K562 (cell line): ENCODE data around the gene SMIM15. TPM values are rescaled to one million over a fixed set of nuclear protein-coding genes. Genes with fewer than 3 reads are reported as not detected.

Source experiments
- ATAC-seq: fragments of 200-7000 bp; cut with Tn5 transposase; 3 replicates; pipeline ENCODE4 v1.9.1; 2020; ENCODE audit warnings: moderate library complexity
- BruUV-seq: library from RNA; stranded (reverse); fragments of 400-500 nt; replicated peaks from 2 replicates; lab custom pipeline; 2021; lab: Mats Ljungman, UMichigan
- CTCF ChIA-PET: fragments of 300-600 bp; formaldehyde crosslinking; extraction: SDS; loops from one replicate; lab custom pipeline; 2021; ENCODE audit warnings: low intra/inter-chr PET ratio; lab: Yijun Ruan, JAX
- POLR2A ChIA-PET: fragments of 300-600, 350-650 bp; sonication (Branson Sonifier 250); formaldehyde crosslinking; extraction: SDS; loops from one replicate; lab custom pipeline; 2021; ENCODE audit warnings: antibody characterized with exemption, inconsistent platforms; lab: Yijun Ruan, JAX
- DNase-seq, 4 experiments: peaks; one replicate each; pipeline versions ENCODE4 v3.0.0 to v3.0.0-alpha.2; 2011 to 2018; ENCODE audit warnings: low spot score in 3 of 4, mixed read lengths in 3 of 4; ENCODE audit errors: extremely low read depth in 1 of 4
- FAIRE-seq: peaks from 2 replicates; lab custom pipeline; 2011; peaks lifted over from hg19 to GRCh38; lab: Jason Lieb, UNC
- H2AFZ ChIP-seq: 2 replicates; pipeline ENCODE4 v1.6.0; 2011; ENCODE audit warnings: low read depth, low read length, control low read depth, inconsistent platforms
- H3K27ac ChIP-seq: fragments of 200-600 bp; 3 replicates; pipeline ENCODE4 v1.8.0; 2011; ENCODE audit warnings: low read depth, mild to moderate bottlenecking, control low read depth, inconsistent platforms, low read length, moderate library complexity, mixed read lengths; ENCODE audit errors: extremely low read depth
- H3K27me3 ChIP-seq, 2 experiments: fragments of 300-600 bp in 1 of 2; 2 replicates in 1 of 2; 3 replicates in 1 of 2; pipeline versions ENCODE4 v1.6.0 to v1.8.0; 2011; ENCODE audit warnings: inconsistent platforms in 2 of 2, low read length in 2 of 2, mild to moderate bottlenecking in 1 of 2, mixed read lengths in 1 of 2, moderate library complexity in 1 of 2; ENCODE audit not compliant: control insufficient read depth in 2 of 2, insufficient read depth in 2 of 2
- H3K36me3 ChIP-seq: fragments of 300-600 bp; 3 replicates; pipeline ENCODE4 v1.8.0; 2011; ENCODE audit warnings: mild to moderate bottlenecking, low read length, inconsistent platforms; ENCODE audit not compliant: control insufficient read depth, insufficient read depth
- H3K4me1 ChIP-seq, 2 experiments: fragments of 200-600 bp in 1 of 2; replicated peaks in 1 of 2; 2 replicates in 1 of 2; 3 replicates in 1 of 2; pipeline versions ENCODE4 v1.5.1 to v1.8.0; 2011; ENCODE audit warnings: inconsistent platforms in 2 of 2, low read length in 2 of 2, mild to moderate bottlenecking in 1 of 2, mixed read lengths in 1 of 2, moderate library complexity in 1 of 2; ENCODE audit not compliant: control insufficient read depth in 2 of 2, insufficient read depth in 2 of 2
- H3K4me2 ChIP-seq: 2 replicates; pipeline ENCODE4 v1.6.1; 2011; ENCODE audit warnings: low read length, control low read depth, inconsistent platforms, mixed read lengths; ENCODE audit not compliant: insufficient read depth
- H3K4me3 ChIP-seq: fragments of 200-600 bp; sonication (generic), shearing (Covaris generic); 2 replicates; pipeline ENCODE4 v1.5.1; 2016; ENCODE audit warnings: control low read depth, inconsistent platforms
- H3K79me2 ChIP-seq: fragments of 200-600 bp; 3 replicates; pipeline ENCODE4 v1.8.0; 2011; ENCODE audit warnings: low read length, inconsistent platforms; ENCODE audit not compliant: control insufficient read depth, insufficient read depth
- H3K9ac ChIP-seq, 2 experiments: 2 replicates each; pipeline versions ENCODE4 v1.6.0 to v1.6.1; 2011; ENCODE audit warnings: low read depth in 2 of 2, low read length in 2 of 2, control low read depth in 1 of 2, inconsistent platforms in 1 of 2, mild to moderate bottlenecking in 1 of 2, mixed read lengths in 1 of 2; ENCODE audit not compliant: insufficient read depth in 1 of 2
- H3K9me1 ChIP-seq: one replicate; pipeline ENCODE4 v1.6.0; 2011; ENCODE audit warnings: inconsistent platforms, mild to moderate bottlenecking, low read length, moderate library complexity; ENCODE audit not compliant: control insufficient read depth, insufficient read depth
- H3K9me3 ChIP-seq: replicated peaks from 2 replicates; pipeline ENCODE4 v1.5.1; 2011; ENCODE audit warnings: low read depth, low read length, inconsistent platforms; ENCODE audit not compliant: control insufficient read depth, insufficient read depth
- H4K20me1 ChIP-seq: replicated peaks from 2 replicates; pipeline ENCODE4 v1.6.1; 2011; ENCODE audit warnings: low read length, inconsistent platforms, mixed read lengths; ENCODE audit not compliant: control insufficient read depth, insufficient read depth
- ATF1 ChIP-seq, 2 experiments: fragments of 450-650 bp in 1 of 2; IDR thresholded peaks; 2 replicates each; pipeline ENCODE4 v1.6.1; 2016; ENCODE audit warnings: missing compliant biosample characterization in 1 of 2, missing genetic modification characterization in 1 of 2
- HDAC8 ChIP-seq: fragments of 450-650 bp; IDR thresholded peaks from 2 replicates; pipeline ENCODE4 v1.6.1; 2016; ENCODE audit warnings: mild to moderate bottlenecking, missing genetic modification characterization, moderate library complexity, missing compliant biosample characterization
- IFI16 ChIP-seq: fragments of 250-450 bp; sonication (Bioruptor Pico); IDR thresholded peaks from 2 replicates; pipeline ENCODE4 v2.1.2; 2022; ENCODE audit warnings: mild to moderate bottlenecking, inconsistent platforms
- LCOR ChIP-seq: sonication (generic); formaldehyde crosslinking; IDR thresholded peaks from 2 replicates; pipeline ENCODE4 v1.8.0; 2022; ENCODE audit warnings: mild to moderate bottlenecking, missing genetic modification reagents
- NFE2L1 ChIP-seq: fragments of 450-650 bp; IDR thresholded peaks from 2 replicates; pipeline ENCODE4 v1.6.1; 2016; ENCODE audit warnings: missing genetic modification characterization, low read depth, mild to moderate bottlenecking, missing compliant biosample characterization, moderate library complexity, borderline replicate concordance
- ZNF175 ChIP-seq: fragments of 200-800 bp; sonication (Bioruptor generic); IDR thresholded peaks from 2 replicates; pipeline ENCODE4 v1.6.1; 2016; ENCODE audit warnings: low read depth, mild to moderate bottlenecking, missing genetic modification characterization, missing compliant biosample characterization
- WGBS: fragments of 100-300 bp; shearing (Covaris generic); methylation state at CpG from one replicate; pipeline ENCODE4 v1.1.6; 2016; ENCODE audit warnings: low coverage, mixed read lengths; ENCODE audit not compliant: insufficient coverage; ENCODE audit errors: missing lambda C conversion rate; 5-methylcytosine and 5-hydroxymethylcytosine counted together
- in situ Hi-C: fragments of 300-500 bp; cut with MboI; formaldehyde crosslinking; loops from 4 replicates; pipeline ENCODE4 v1.15.0; 2018; ENCODE audit warnings: inconsistent platforms, mixed read lengths
- intact Hi-C: fragments of 100-400 bp; cut with micrococcal nuclease; formaldehyde crosslinking; loops from 2 replicates; pipeline ENCODE4 v1.14.2; 2022
- polyA plus RNA-seq, 8 experiments: library from polyadenylated mRNA; depleted of rRNA in 4 of 8; stranded (reverse) in 5 of 8; unstranded in 3 of 8; fragments of >200 nt; fragmentation: Nextera tagmentation in 2 of 8; fragmentation: Illumina TruSeq in 1 of 8; extraction: Ambion mirVana in 2 of 8; extraction: Trizol in 1 of 8; gene quantifications; 2 replicates each; pipeline versions ENCODE4 v1.2.1 to v1.2.3, GENCODE V29; 2011 to 2014; ENCODE audit warnings: inconsistent platforms in 1 of 8, missing spikeins in 1 of 8
- total RNA-seq, 7 experiments: library from RNA; depleted of rRNA in 6 of 7; stranded (reverse); fragments of >200 nt in 6 of 7; fragmentation: Illumina TruSeq in 2 of 7; extraction: Trizol in 2 of 7; gene quantifications; 2 replicates each; pipeline versions ENCODE4 v1.2.1 to v1.2.3, GENCODE V29; 2011 to 2021; ENCODE audit warnings: low replicate concordance in 1 of 7
- TF ChIP-seq, protein P1 (sequence below): IDR thresholded peaks from 2 replicates; pipeline ENCODE4 v1.6.1; 2016; ENCODE audit warnings: missing genetic modification characterization, missing compliant biosample characterization
- TF ChIP-seq, protein P2 (sequence below): fragments of 250-450 bp; sonication (Bioruptor Pico); IDR thresholded peaks from 2 replicates; pipeline ENCODE4 v1.8.0; 2022; ENCODE audit warnings: inconsistent platforms, mild to moderate bottlenecking, moderate library complexity, borderline replicate concordance
- TF ChIP-seq, protein P3 (sequence below), 2 experiments: fragments of 450-650 bp; formaldehyde crosslinking in 1 of 2; IDR thresholded peaks; 2 replicates each; pipeline versions ENCODE4 v1.4.0 to v1.6.1; 2014 to 2020; ENCODE audit warnings: mild to moderate bottlenecking in 2 of 2, borderline replicate concordance in 1 of 2, low read depth in 1 of 2

Gene SMIM15
- total and polyA plus RNA-seq, 9 of the 15 experiments (the other 6 are each of a cell fraction or from before 2014, with no cell fraction given) = 16.6 to 124 (median 82.0) TPM

DNA sequence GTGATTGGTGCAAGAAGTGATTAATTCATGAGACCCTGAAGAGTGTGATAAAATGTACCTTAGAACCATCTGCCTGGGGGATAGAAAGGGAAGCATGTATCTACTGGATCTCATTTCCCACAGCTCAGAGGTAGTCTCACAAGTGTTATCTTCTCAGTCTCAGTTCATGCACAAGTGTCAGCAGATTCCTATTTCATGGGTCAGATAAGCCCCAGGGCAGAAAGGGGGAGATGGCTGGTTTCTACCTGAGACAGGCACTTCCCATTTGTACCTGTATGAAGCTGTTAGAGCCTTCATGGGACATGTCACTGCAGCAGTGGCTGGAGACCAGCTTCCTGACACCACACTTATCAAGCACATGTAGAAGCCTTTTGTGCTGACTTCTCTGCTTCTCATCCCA is 45.6 kb upstream of the SMIM15 start (continued):
- TF ChIP-seq ZNF175 = no peak
- no peak for TF ChIP-seq HDAC8
- no peak for TF ChIP-seq IFI16 (CRISPR knock-in tag)
- no peak for TF ChIP-seq LCOR (CRISPR knock-in tag)
- TF ChIP-seq ATF1 (CRISPR knock-in tag; IDR thresholded peaks at IDR 0.05) = no peak
- no peak for TF ChIP-seq ATF1 (tag; IDR thresholded peaks at IDR 0.05)

DNA sequence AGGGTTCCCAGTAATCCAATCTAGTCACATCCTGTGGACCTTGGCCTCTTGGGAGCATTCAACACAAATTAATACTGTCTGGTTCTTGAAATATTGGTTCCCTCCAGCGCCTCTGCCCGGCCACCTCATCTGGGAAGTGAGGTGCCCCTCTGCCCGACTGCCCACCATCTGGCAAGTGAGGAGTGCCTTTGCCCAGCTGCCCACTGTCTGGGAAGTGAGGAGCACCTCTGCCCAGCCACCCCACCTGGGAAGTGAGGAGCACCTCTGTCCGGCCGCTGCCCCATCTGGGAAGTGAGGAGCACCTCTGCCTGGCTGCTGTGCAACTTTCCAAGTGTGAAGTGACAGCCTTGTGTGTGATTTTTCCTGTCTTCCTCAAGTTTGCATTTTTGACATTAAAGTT is 42.7 kb upstream of the SMIM15 start:
- Histone ChIP-seq H3K4me3 (no peak overlapping the region), H3K27ac (no peak overlapping the region), H3K9ac (no peak overlapping the region), H3K27me3 (peaks cover 2 to 11% of the 10 kb centered on the region in 2 experiments; a peak in 4 of 5 replicates), H3K4me2 (no peak overlapping the region), H4K20me1 (no peaks in the 10 kb centered on the region), H3K36me3 (no peaks in the 10 kb centered on the region), H3K9me3 (no peaks in the 10 kb centered on the region), H3K9me1 (no peaks in the 10 kb centered on the region), H3K4me1 (no peaks in the 10 kb centered on the region), H2AFZ (no peak overlapping the region), H3K79me2 (no peaks in the 10 kb centered on the region)
- BruUV-seq = no TSS peak
- ChIA-PET POLR2A (interaction anchor here (1.0 kb wide), 1 partner anchor 11 kb away, joined by 3 read pairs; no protein-coding TSS in a partner anchor), CTCF (no interaction called here)
- no peak for DNase-seq
- FAIRE-seq = no peak
- WGBS = 0% methylated on average over 5 of the region's 5 CpGs
- intact Hi-C loops = no loop called here
- in situ Hi-C loops = no loop called here
- no peak for ATAC-seq
- TF ChIP-seq, protein P1, sequence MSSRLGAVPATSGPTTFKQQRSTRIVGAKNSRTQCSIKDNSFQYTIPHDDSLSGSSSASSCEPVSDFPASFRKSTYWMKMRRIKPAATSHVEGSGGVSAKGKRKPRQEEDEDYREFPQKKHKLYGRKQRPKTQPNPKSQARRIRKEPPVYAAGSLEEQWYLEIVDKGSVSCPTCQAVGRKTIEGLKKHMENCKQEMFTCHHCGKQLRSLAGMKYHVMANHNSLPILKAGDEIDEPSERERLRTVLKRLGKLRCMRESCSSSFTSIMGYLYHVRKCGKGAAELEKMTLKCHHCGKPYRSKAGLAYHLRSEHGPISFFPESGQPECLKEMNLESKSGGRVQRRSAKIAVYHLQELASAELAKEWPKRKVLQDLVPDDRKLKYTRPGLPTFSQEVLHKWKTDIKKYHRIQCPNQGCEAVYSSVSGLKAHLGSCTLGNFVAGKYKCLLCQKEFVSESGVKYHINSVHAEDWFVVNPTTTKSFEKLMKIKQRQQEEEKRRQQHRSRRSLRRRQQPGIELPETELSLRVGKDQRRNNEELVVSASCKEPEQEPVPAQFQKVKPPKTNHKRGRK (tag) = no peak
- TF ChIP-seq, protein P2, sequence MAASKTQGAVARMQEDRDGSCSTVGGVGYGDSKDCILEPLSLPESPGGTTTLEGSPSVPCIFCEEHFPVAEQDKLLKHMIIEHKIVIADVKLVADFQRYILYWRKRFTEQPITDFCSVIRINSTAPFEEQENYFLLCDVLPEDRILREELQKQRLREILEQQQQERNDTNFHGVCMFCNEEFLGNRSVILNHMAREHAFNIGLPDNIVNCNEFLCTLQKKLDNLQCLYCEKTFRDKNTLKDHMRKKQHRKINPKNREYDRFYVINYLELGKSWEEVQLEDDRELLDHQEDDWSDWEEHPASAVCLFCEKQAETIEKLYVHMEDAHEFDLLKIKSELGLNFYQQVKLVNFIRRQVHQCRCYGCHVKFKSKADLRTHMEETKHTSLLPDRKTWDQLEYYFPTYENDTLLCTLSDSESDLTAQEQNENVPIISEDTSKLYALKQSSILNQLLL (CRISPR knock-in tag) = no peak
- TF ChIP-seq, protein P3, sequence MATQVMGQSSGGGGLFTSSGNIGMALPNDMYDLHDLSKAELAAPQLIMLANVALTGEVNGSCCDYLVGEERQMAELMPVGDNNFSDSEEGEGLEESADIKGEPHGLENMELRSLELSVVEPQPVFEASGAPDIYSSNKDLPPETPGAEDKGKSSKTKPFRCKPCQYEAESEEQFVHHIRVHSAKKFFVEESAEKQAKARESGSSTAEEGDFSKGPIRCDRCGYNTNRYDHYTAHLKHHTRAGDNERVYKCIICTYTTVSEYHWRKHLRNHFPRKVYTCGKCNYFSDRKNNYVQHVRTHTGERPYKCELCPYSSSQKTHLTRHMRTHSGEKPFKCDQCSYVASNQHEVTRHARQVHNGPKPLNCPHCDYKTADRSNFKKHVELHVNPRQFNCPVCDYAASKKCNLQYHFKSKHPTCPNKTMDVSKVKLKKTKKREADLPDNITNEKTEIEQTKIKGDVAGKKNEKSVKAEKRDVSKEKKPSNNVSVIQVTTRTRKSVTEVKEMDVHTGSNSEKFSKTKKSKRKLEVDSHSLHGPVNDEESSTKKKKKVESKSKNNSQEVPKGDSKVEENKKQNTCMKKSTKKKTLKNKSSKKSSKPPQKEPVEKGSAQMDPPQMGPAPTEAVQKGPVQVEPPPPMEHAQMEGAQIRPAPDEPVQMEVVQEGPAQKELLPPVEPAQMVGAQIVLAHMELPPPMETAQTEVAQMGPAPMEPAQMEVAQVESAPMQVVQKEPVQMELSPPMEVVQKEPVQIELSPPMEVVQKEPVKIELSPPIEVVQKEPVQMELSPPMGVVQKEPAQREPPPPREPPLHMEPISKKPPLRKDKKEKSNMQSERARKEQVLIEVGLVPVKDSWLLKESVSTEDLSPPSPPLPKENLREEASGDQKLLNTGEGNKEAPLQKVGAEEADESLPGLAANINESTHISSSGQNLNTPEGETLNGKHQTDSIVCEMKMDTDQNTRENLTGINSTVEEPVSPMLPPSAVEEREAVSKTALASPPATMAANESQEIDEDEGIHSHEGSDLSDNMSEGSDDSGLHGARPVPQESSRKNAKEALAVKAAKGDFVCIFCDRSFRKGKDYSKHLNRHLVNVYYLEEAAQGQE (IDR thresholded peaks at IDR 0.05; ENCODE audit: borderline replicate concordance) = no peak
- TF ChIP-seq, protein P3 (CRISPR knock-in tag; IDR thresholded peaks at IDR 0.05; ENCODE audit: low read depth) = no peak
- no peak for TF ChIP-seq NFE2L1 (tag)
